Suprapubic skin (tissue), 4 donors: ENCODE data around the gene ZNF800. TPM values are rescaled to one million over a fixed set of nuclear protein-coding genes. Genes with fewer than 3 reads are reported as not detected.

ENCODE experiments used
- DNase-seq, 2 donors: peaks; one replicate each; pipeline ENCODE4 v3.0.0-alpha.2; 2019; ENCODE audit warnings: low spot score in 2 of 2
- H3K27ac ChIP-seq: fragments of 200-600 bp; sonication (generic); one replicate; pipeline ENCODE4 v1.5.1; 2019
- H3K27me3 ChIP-seq: fragments of 200-600 bp; sonication (generic); one replicate; pipeline ENCODE4 v1.5.1; 2019
- H3K36me3 ChIP-seq: fragments of 200-600 bp; sonication (generic); one replicate; pipeline ENCODE4 v1.5.1; 2019
- H3K4me1 ChIP-seq: fragments of 200-600 bp; sonication (generic); one replicate; pipeline ENCODE4 v1.5.1; 2019
- H3K4me3 ChIP-seq: fragments of 200-600 bp; sonication (generic); one replicate; pipeline ENCODE4 v1.5.1; 2019; ENCODE audit warnings: mild to moderate bottlenecking
- H3K9me3 ChIP-seq: fragments of 200-600 bp; sonication (generic); one replicate; pipeline ENCODE4 v1.5.1; 2019
- EP300 ChIP-seq: sonication (generic); formaldehyde crosslinking; IDR thresholded peaks from one replicate; pipeline ENCODE4 v1.6.1; 2017; ENCODE audit warnings: antibody characterized with exemption
- POLR2A ChIP-seq, 2 donors: fragments of 450-650 bp; IDR thresholded peaks; one replicate each; pipeline ENCODE4 v1.6.1; 2017; ENCODE audit warnings: antibody characterized with exemption in 2 of 2, mild to moderate bottlenecking in 2 of 2, moderate library complexity in 2 of 2
- POLR2AphosphoS5 ChIP-seq, 3 donors: sonication (generic); formaldehyde crosslinking; IDR thresholded peaks; one replicate each; pipeline ENCODE4 v1.6.1; 2017; ENCODE audit warnings: antibody characterized with exemption in 3 of 3
- WGBS: methylation state at CpG from one replicate; pipeline ENCODE4 v1.1.5; 2018; 5-methylcytosine and 5-hydroxymethylcytosine counted together
- total RNA-seq, 4 donors: library from RNA; depleted of rRNA; stranded (reverse); fragments of >200 nt; gene quantifications; one replicate each; pipeline ENCODE4 v1.1.0, GENCODE V29; 2016
- TF ChIP-seq, protein P1 (sequence below), 2 donors: fragments of 200-600 bp in 1 of 2; fragments of 450-650 bp in 1 of 2; sonication (generic) in 1 of 2; IDR thresholded peaks; one replicate each; pipeline ENCODE4 v1.5.1; 2016 to 2019; ENCODE audit warnings: antibody characterized with exemption in 2 of 2, mild to moderate bottlenecking in 1 of 2, moderate library complexity in 1 of 2

ZNF800 gene
- total RNA-seq, 4 donors from 2014 or later = 41.7 to 57.3 (median 49.7) TPM

DNA sequence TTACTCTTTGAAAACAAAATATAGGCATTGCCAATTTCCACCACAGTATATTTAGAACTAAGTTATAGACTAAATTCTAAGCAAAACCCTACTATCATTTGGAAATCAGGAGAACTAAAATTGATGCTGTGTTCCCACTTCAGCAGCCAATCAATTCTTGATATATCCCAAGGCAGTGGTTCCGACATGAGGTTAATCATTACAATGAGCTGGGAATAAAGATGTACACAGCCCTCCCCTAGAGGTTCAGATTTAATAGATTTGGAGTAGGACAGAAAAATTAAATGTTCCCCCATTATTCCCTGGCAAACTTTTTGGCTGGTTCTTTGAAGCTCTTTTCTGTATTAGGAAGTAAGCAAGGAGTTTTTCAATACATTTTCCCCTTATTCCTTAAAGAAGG, 15.1 kb downstream of the ZNF800 start:
- Histone ChIP-seq H3K27ac (no peak overlapping the region), H3K4me1 (peaks cover 2% of the 10 kb centered on the region), H3K36me3 (peaks cover 36% of the 10 kb centered on the region), H3K4me3 (no peak overlapping the region), H3K27me3 (no peaks in the 10 kb centered on the region), H3K9me3 (no peaks in the 10 kb centered on the region)
- WGBS = 40% methylated on average over 1 of the region's 1 CpG
- no peak for DNase-seq
- TF ChIP-seq POLR2A (IDR thresholded peaks at IDR 0.05) (no peak), POLR2AphosphoS5 (IDR thresholded peaks at IDR 0.05) (no peak), EP300 (no peak)

DNA sequence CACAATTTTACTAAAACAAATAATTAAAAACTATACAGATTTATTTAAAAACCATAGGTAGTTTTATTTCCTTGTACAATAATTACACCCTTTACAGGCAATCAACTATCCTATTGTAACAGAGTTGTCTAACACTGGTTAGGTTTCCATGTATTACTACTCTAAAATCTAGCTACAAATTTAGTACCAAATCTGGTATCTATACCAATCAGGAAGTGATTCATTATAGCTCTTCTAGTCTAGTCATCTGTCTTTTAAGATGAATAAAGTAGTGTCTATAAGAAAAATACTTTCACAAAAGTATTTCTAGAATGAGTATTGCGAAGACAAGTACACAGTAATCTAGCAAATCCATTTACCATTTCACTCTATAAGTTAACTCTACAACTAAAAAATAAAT, 16.9 kb downstream of the ZNF800 start:
- no peak for TF ChIP-seq POLR2A (IDR thresholded peaks at IDR 0.05)
- TF ChIP-seq, protein P1, sequence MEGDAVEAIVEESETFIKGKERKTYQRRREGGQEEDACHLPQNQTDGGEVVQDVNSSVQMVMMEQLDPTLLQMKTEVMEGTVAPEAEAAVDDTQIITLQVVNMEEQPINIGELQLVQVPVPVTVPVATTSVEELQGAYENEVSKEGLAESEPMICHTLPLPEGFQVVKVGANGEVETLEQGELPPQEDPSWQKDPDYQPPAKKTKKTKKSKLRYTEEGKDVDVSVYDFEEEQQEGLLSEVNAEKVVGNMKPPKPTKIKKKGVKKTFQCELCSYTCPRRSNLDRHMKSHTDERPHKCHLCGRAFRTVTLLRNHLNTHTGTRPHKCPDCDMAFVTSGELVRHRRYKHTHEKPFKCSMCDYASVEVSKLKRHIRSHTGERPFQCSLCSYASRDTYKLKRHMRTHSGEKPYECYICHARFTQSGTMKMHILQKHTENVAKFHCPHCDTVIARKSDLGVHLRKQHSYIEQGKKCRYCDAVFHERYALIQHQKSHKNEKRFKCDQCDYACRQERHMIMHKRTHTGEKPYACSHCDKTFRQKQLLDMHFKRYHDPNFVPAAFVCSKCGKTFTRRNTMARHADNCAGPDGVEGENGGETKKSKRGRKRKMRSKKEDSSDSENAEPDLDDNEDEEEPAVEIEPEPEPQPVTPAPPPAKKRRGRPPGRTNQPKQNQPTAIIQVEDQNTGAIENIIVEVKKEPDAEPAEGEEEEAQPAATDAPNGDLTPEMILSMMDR (IDR thresholded peaks at IDR 0.05) = no peak
- TF ChIP-seq EP300 = no peak
- TF ChIP-seq POLR2AphosphoS5 (IDR thresholded peaks at IDR 0.05) = no peak
- Histone ChIP-seq H3K27me3 (no peaks in the 10 kb centered on the region), H3K9me3 (no peaks in the 10 kb centered on the region), H3K27ac (no peak overlapping the region), H3K4me3 (no peak overlapping the region), H3K4me1 (no peaks in the 10 kb centered on the region), H3K36me3 (peaks cover 36% of the 10 kb centered on the region)
- no peak for DNase-seq
- 96% methylated on average over 1 of the region's 1 CpG for whole genome bisulfite sequencing

DNA sequence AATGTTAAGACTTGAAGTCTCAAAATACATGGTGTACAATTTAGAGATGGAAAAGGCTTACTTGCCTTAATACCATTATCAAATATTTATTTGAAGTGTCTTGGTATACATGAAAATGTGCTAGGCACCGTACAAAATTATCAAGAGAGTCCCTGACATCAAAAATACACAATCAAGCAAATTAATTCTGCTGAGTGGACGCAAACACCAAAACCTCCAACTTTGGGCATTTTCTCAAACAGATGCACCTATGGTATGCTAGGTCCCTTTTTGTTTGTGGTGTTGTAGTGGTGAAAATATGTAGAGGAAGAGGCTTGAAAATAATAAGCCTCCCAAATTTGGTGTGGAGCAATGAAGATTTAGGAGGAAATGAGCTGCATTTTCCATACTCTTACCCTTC, 24.8 kb downstream of the ZNF800 start:
- Histone ChIP-seq H3K36me3 (peaks cover 10% of the 10 kb centered on the region), H3K4me3 (no peak overlapping the region), H3K9me3 (no peaks in the 10 kb centered on the region), H3K4me1 (no peaks in the 10 kb centered on the region), H3K27me3 (no peaks in the 10 kb centered on the region), H3K27ac (no peak overlapping the region)
- WGBS = 93% methylated on average over 2 of the region's 2 CpGs
- TF ChIP-seq POLR2AphosphoS5 (IDR thresholded peaks at IDR 0.05) (no peak), POLR2A (IDR thresholded peaks at IDR 0.05) (no peak), EP300 (no peak)
- TF ChIP-seq, protein P1 (IDR thresholded peaks at IDR 0.05) = no peak
- DNase-seq = no peak

DNA sequence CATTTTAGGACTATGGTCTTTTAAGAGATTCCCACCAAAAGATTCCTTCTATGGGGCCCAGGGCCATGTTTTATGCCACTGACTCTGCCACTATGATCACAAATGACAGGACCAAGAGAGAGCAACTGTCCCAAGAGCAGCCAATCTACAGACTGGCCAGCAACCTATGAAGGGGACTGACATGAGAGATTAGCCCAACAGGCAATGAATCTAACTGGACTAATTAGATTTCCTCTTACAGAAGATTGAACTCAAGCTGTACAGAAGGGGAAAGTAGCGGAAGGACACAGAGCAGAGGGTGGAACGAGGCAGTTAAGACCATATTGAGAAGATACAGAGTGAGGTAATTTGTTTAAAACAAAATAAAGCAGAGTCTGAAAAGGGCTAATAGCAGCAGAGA, 25.8 kb downstream of the ZNF800 start:
- TF ChIP-seq EP300 = no peak
- no peak for TF ChIP-seq POLR2A (IDR thresholded peaks at IDR 0.05)
- TF ChIP-seq POLR2AphosphoS5 (IDR thresholded peaks at IDR 0.05) = no peak
- TF ChIP-seq, protein P1 (IDR thresholded peaks at IDR 0.05) = no peak
- no peak for DNase-seq
- Histone ChIP-seq H3K4me3 (no peak overlapping the region), H3K27ac (no peak overlapping the region), H3K27me3 (no peaks in the 10 kb centered on the region), H3K36me3 (peaks cover 9% of the 10 kb centered on the region), H3K4me1 (no peaks in the 10 kb centered on the region), H3K9me3 (no peaks in the 10 kb centered on the region)
- WGBS = 93% methylated on average over 2 of the region's 2 CpGs

DNA sequence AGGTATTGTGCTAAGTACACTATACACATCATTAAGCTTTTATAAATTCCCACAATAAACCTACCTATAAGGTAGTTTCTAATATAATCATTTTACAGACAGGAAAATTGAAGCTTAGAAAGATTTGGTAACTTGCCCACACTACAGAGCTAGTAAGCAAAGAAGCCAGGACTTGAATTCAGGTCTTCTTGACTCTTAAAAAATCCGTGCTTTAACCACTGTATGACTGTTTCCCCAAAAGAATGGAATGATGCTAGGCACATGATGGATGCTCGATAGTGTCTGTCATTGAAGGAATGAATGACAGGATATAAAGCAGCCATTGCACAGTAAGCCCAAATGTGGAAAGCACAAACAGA, 26.6 kb downstream of the ZNF800 start:
- H3K4me1 ChIP-seq = no peaks in the 10 kb centered on the region
- no peak overlapping the region for H3K4me3 ChIP-seq
- H3K27ac ChIP-seq = no peak overlapping the region
- peaks cover 15% of the 10 kb centered on the region for H3K36me3 ChIP-seq
- WGBS = 93% methylated on average over 2 of the region's 2 CpGs
- DNase-seq = no peak
- TF ChIP-seq POLR2AphosphoS5 (IDR thresholded peaks at IDR 0.05) (no peak), POLR2A (IDR thresholded peaks at IDR 0.05) (no peak), EP300 (no peak)
- TF ChIP-seq, protein P1 (IDR thresholded peaks at IDR 0.05) = no peak
- H3K9me3 ChIP-seq = no peaks in the 10 kb centered on the region
- H3K27me3 ChIP-seq = no peaks in the 10 kb centered on the region
